Stimulated activated CD8-positive, alpha-beta memory T cell treated with anti-CD3 and anti-CD28 coated beads, Interleukin-2, amount 100 ng/mL, for 48 hours (primary cell): Measurements from ENCODE around the gene CCDC88B.

Experiments used
- DNase-seq, 2 donors: peaks; one replicate each; pipeline ENCODE4 v3.0.0-alpha.2; 2020; ENCODE audit warnings: low read depth in 2 of 2

CCDC88B gene, protein sequence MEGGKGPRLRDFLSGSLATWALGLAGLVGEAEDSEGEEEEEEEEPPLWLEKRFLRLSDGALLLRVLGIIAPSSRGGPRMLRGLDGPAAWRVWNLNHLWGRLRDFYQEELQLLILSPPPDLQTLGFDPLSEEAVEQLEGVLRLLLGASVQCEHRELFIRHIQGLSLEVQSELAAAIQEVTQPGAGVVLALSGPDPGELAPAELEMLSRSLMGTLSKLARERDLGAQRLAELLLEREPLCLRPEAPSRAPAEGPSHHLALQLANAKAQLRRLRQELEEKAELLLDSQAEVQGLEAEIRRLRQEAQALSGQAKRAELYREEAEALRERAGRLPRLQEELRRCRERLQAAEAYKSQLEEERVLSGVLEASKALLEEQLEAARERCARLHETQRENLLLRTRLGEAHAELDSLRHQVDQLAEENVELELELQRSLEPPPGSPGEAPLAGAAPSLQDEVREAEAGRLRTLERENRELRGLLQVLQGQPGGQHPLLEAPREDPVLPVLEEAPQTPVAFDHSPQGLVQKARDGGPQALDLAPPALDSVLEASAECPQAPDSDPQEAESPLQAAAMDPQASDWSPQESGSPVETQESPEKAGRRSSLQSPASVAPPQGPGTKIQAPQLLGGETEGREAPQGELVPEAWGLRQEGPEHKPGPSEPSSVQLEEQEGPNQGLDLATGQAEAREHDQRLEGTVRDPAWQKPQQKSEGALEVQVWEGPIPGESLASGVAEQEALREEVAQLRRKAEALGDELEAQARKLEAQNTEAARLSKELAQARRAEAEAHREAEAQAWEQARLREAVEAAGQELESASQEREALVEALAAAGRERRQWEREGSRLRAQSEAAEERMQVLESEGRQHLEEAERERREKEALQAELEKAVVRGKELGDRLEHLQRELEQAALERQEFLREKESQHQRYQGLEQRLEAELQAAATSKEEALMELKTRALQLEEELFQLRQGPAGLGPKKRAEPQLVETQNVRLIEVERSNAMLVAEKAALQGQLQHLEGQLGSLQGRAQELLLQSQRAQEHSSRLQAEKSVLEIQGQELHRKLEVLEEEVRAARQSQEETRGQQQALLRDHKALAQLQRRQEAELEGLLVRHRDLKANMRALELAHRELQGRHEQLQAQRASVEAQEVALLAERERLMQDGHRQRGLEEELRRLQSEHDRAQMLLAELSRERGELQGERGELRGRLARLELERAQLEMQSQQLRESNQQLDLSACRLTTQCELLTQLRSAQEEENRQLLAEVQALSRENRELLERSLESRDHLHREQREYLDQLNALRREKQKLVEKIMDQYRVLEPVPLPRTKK (N-terminal part only)

DNA sequence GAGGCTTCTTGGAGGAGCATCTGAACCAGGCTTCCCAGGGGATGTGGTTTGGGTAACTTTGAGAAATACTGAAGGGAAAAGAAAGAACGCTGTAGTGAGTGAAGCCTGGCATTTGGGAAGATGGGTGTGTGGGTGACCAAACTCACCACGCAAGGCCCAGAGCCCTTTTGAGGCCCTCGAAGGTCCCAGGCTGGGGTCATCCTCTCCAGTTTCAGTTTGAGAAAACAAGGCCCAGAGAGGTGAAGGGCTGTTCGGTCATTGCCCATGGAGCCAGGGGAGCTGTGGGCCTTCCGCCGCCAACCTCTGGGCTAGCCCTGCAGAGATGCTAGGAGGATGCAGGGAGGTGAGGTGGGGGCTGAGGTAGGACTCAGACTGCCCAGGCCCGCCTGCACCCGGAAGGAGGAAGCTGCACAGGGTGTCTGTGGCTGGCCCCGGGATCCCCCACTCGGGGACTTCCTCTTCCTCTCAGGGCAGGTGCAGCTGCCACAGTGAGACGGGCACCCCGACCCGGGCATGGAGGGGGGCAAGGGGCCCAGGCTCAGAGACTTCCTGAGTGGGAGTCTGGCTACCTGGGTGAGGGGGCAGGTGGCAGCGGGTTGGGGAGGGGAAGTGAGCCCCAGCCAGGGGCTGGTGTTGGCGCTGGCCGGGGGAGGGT is at the start of gene CCDC88B:
CCDC88B (plus strand) TSS at position 451 of the 655 bp plus-strand sequence; CDS start at position 514, 63 bp downstream.
- peak; percentile 75 to 81 for DNase-seq

DNA sequence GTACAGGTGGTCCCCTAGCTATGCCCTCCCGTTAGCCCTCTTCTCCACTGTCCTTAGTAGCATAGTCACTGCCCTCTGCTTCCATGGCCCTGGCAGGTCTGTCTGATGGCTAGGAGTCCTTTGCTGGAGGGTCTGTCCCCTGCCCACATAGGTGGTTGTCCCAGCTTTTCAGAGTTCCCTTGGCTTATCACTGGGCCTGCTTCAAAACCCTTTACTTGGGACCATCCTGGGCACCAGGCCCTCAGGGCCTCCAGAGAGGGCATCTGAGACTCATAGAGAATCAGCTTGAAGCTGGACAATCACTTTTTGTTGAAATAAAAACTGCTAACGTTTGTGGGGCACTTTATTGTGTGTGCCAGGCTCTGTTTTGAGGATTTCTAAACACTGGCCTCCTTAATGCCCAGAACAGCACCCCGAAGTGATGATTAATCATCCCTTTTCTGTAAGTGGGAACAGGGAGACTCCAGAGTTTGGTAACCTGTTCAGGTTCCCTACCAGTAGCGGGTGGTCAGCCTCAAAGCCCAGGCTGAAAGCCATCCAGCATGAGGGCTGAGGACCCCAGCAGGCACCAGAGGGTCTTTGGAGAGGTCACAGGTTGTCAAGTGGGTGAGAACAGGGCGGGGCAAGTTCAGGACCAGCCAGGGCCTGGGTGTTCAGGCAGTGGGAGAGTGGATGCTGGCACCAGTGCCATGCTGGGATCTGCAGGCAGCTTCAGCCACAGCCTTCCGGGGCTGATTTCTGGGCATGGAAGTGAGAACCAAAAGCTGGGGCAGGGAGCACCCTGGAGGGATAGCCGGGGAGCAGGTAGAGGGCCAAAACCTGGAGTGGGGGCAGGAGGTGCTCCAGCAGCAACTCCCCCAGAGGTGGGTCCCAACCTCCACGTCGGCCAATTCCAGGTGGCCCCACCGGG is 49.4 kb upstream of the CCDC88B start:
- DNase-seq: no peak

- no peak for DNase-seq
These were observed 48.7 kb upstream of the CCDC88B start, which contains the start of gene KCNK4 for GRCh38 chr11:64291262-64291751. TSS of gene KCNK4 (plus strand) at chr11:64291302. CDS start at chr11:64293019, 1,717 bp downstream.

DNA sequence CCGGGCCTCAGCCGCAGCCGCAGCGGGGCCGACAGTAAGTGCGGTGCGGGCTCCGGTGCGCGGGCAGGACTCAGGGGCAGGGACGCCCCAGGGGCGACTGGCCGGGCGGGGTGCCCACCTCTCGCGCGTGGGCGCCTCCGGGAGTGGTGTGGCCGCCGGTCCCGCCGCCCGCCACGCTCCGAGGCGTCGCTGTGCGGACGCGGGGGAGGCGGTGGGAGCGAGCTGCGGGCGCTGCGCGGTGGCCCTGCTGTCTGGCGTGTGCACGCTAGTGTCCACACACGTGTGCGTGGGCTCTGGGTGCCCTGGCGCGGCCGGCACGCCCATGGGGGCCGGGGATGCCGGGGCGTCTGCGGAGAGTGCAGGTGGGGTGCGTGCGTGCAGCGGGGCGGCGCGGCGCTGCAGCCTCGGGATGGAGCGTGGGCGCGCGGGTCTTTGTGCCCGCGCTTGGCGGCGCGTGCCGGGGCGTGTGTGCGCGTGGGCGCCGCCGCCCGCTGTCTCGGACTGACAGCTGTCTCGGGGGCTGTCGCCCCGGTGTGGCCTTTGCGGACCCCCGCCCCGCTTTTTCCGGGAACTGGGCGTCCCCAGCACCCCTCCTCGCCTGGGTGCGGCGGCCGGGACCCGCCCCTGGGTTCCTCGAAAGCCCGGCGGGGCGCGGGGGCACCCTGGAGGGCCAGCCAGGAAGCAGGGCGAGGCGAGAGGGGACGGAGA is 48.1 kb upstream of the CCDC88B start:
- DNase-seq: no peak

- no peak for DNase-seq
These were observed 47.3 kb upstream of the CCDC88B start for GRCh38 chr11:64292460-64293254.

DNA sequence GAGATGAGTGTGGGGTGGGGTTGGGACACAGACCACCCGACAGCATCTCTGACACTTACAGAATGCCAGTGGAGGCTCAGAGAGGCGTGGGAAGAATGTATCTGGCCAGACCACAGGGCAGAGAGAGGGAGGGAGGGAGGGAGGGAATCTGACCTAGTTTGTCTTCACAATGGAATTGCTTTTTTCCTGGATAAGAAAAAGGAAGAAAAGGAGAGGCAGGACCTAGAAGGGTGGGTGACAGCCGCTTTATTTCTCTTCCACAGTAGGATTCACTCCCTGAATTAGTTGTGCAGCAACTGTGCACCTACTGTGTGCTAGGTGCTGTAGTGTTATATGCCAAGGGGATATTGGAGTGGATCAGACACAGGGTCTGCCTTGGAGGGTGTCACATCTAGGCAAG is 45.2 kb upstream of the CCDC88B start:
- no peak for DNase-seq

- no peak for DNase-seq
These were observed 44.2 kb upstream of the CCDC88B start for GRCh38 chr11:64295760-64296159.

DNA sequence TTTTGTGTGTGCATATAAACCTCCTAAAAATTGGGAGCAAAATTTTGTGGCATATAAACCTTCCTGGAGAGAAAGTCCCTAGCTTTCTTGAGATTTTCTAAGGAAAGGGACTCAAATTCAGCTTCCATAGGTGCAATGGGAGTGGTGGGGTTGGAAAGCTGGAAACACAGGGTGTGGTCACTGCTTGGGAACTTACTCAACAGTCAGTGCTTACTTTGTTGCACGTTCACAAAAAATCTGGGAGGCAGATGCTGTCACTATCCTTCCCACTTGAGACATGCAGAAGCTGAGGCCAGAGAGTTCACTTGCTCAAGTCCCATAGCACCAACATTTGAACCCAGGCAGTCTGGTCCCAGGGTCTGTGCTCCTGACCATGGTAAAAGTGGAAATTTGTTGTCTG is 43.8 kb upstream of the CCDC88B start:
- no peak for DNase-seq

- DNase-seq: no peak
These were observed 42.9 kb upstream of the CCDC88B start for GRCh38 chr11:64296830-64297698.

- DNase-seq: no peak
These were observed 42.2 kb upstream of the CCDC88B start for GRCh38 chr11:64297699-64298358.

- DNase-seq: no peak
These were observed 40.8 kb upstream of the CCDC88B start for GRCh38 chr11:64298966-64299846.

DNA sequence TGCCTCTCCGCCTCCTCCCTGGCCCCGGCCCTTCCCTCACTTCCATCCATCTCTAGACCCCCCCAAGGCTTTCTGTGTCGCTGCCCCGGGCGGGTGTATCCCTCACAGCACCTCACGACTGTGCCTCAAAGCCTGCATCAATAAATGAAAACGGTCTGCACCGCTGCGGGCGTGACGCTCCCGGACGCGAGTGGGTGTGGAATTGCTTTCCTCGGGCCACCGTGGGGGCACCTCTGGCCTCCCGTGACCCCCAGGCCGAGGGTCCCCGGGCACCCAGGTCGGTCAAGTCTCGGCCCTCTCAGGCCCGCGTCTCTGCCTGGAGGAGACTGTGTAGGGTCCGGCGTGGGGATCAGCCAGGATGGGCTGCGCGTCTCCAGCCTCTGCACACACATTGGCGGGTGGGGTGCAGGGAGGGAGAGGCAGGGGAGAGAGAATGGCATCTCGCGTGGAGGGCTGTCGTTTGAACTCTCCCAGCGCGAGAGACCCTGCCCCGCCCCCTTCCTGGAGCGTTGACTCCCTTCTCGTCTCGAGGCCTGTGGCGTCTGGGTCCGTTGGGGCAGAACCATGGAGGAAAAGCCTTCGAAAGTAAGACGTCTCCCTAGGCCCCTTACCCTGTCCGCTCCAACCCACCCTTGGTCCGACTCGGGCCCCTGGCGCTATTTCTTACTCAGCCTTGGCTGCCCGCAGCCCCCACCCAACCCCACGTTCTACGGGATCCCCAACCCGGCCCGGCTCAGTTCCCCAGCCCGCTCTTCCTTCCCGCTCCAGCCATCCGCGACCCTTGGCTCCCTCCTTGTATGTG is 40.0 kb upstream of the CCDC88B start, which contains the start of gene CATSPERZ:
CATSPERZ (plus strand) TSS at position 512 of the 802 bp plus-strand sequence; CDS start at position 565, 53 bp downstream.
- no peak for DNase-seq

DNA sequence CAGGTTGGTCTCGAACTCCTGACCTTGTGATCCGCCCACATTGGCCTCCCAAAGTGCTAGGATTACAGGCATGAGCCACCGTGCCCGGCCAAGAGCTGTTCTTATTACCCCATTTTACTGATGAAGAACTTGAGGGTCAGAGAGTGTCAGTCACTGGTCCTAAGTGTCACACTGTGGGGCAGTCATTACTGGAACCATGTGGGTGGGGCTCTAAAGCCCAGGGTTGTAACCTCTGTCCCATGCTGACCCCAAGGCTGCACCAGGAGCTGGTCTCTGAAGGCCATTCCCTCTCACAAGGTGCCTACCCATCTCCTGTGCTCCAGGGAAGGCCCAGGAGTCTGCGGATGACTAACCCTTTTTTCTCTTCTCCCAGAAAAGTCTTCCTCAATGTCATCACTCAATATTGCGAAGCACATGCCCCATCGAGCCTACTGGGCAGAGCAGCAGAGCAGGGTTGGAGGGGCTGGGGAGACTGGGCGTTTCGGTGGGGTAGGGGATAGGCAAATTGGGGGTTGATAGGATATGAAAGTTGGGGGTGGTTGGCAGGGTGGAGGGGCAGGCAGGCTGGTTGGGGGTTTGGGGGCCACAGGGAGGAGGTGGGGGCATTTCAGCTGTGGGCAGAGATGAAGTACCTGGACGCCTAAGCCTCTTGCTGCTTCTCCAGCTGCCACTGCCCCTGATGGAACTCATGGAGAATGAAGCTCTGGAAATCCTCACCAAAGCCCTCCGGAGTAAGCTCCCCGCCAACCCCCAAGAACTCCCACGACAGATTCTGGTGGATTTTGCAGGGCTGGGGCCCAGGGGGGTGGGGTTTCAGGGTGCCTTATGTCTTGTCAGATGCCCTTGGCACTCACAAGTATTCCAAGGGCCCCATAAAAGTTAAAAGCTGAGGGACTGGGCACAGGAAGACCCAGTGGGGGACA is 36.6 kb upstream of the CCDC88B start:
- no peak for DNase-seq

DNA sequence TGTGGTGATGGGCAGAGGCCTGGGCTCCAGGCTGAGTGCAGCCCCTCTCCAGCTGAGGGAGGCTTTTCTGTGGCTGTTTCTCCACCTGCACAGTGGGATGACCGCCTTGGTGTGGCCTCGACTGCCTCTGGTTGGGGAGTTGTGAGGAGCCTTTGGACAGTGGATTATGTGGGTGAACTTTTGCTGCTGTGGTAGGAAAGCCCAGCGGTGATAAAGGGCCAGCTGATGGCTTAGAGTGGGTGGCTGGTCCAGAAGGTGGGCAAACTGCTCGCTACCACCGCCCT is 36.0 kb upstream of the CCDC88B start:
- no peak for DNase-seq
